AG04450 (cell line): ENCODE measurements around the gene NOA1. TPM values are rescaled to one million over a fixed set of nuclear protein-coding genes. Genes with fewer than 3 reads are reported as not detected.

Experiments used
- CTCF ChIA-PET: fragments of 300-600, 350-600 bp; formaldehyde crosslinking; extraction: SDS; loops from one replicate; lab custom pipeline; 2022; ENCODE audit warnings: antibody characterized with exemption, inconsistent platforms; lab: Charles Lee
- POLR2A ChIA-PET: fragments of 350-600 bp; formaldehyde crosslinking; extraction: SDS; loops from one replicate; lab custom pipeline; 2021; ENCODE audit warnings: antibody characterized with exemption, inconsistent platforms; lab: Yijun Ruan, JAX
- DNase-seq: peaks from one replicate; pipeline ENCODE4 v3.0.0-alpha.2; 2011; ENCODE audit warnings: low read depth, low spot score
- H3K27ac ChIP-seq: one replicate; pipeline ENCODE4 v1.5.1; 2012; ENCODE audit warnings: low read depth, low read length, control low read depth
- H3K27me3 ChIP-seq: one replicate; pipeline ENCODE4 v1.6.0; 2012; ENCODE audit warnings: low read length; ENCODE audit not compliant: control insufficient read depth, insufficient read depth
- H3K4me3 ChIP-seq: 2 replicates; pipeline ENCODE4 v1.5.1; 2011; ENCODE audit warnings: mild to moderate bottlenecking, low read depth, low read length, control low read depth
- H3K9me3 ChIP-seq: 2 replicates; pipeline ENCODE4 v1.5.1; 2012; ENCODE audit warnings: low read length; ENCODE audit not compliant: control insufficient read depth, insufficient read depth
- CTCF ChIP-seq: IDR thresholded peaks from 2 replicates; pipeline ENCODE4 v1.5.1; 2011; ENCODE audit warnings: low read depth, low read length, control low read depth, inconsistent platforms
- polyA plus RNA-seq: library from polyadenylated mRNA; depleted of rRNA; stranded (reverse); fragments of >200 nt; gene quantifications from 2 replicates; pipeline ENCODE4 v1.2.3, GENCODE V29; 2011

The NOA1 gene
- polyA plus RNA-seq, 1 experiment, result 17.8 TPM

DNA sequence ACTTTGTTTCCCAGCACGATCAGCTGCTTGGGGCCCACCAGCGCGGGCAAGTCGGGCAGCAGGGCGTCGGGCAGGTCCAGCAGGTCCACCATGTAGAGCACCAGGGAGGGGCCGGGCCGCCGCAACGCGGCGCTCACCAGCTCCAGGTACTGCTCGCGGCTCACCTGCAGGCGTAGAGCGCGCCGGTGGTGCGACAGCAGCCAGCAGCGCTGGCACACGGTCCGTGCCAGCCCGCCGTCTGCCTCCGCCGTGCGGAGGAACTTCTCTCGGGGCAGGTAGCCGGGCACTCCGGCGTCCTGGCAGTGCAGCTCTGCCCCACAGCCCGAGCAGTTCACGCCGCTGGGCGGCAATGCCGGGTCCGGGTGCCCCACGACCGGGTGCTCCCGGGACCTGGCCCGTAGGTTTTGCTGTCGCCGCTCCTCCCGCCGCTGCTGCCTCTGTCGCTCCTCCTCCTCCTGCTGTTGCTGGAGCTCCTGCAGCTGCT, 527 bp downstream of the NOA1 start:
- POLR2A ChIA-PET, result interaction anchor here (0.6 to 2.2 kb wide), 6 partner anchors 19 to 541 kb away, joined by 3 to 14 read pairs (median 6); partner anchors contain the start of genes PAICS, PPAT and REST
- H3K27me3 ChIP-seq, result no peaks in the 10 kb centered on the region
- peak; percentile 9 for TF ChIP-seq CTCF
- no peak for DNase-seq
- H3K9me3 ChIP-seq, result no peaks in the 10 kb centered on the region; the same call in 1 of the 2 replicates
- H3K27ac ChIP-seq, result peak overlapping the region; percentile 61
- peak overlapping the region; percentile 98 for H3K4me3 ChIP-seq
- CTCF ChIA-PET, result interaction anchor here (1.0 kb wide), 1 partner anchor 551 kb away, joined by 5 read pairs; no protein-coding TSS in a partner anchor

GRCh38 chr4:56976283-56976836, 1.0 kb downstream of the NOA1 start:
- peak overlapping the region; percentile 98 for H3K4me3 ChIP-seq
- H3K27me3 ChIP-seq, result no peaks in the 10 kb centered on the region
- POLR2A ChIA-PET, result interaction anchor here (1.4 to 2.2 kb wide), 2 partner anchors 18 to 69 kb away, joined by 7 to 14 read pairs; partner anchors contain the start of gene REST
- CTCF ChIA-PET, result no interaction called here
- H3K9me3 ChIP-seq, result no peaks in the 10 kb centered on the region; the same call in 1 of the 2 replicates
- H3K27ac ChIP-seq, result no peak overlapping the region
- TF ChIP-seq CTCF, result no peak
- DNase-seq, result no peak

GRCh38 chr4:56973336-56973735, 4.1 kb downstream of the NOA1 start:
- no peak for DNase-seq
- no peaks in the 10 kb centered on the region; the same call in 1 of the 2 replicates for H3K9me3 ChIP-seq
- no peak for TF ChIP-seq CTCF
- no peak overlapping the region for H3K27ac ChIP-seq
- no peak overlapping the region for H3K4me3 ChIP-seq
- ChIA-PET POLR2A (no interaction called here), CTCF (no interaction called here)
- H3K27me3 ChIP-seq, result no peaks in the 10 kb centered on the region

GRCh38 chr4:56972809-56973208, 4.6 kb downstream of the NOA1 start:
- H3K27ac ChIP-seq, result no peak overlapping the region
- no peak for TF ChIP-seq CTCF
- no peak for DNase-seq
- no peaks in the 10 kb centered on the region; the same call in 1 of the 2 replicates for H3K9me3 ChIP-seq
- H3K4me3 ChIP-seq, result no peak overlapping the region
- ChIA-PET POLR2A (no interaction called here), CTCF (no interaction called here)
- H3K27me3 ChIP-seq, result no peaks in the 10 kb centered on the region

DNA sequence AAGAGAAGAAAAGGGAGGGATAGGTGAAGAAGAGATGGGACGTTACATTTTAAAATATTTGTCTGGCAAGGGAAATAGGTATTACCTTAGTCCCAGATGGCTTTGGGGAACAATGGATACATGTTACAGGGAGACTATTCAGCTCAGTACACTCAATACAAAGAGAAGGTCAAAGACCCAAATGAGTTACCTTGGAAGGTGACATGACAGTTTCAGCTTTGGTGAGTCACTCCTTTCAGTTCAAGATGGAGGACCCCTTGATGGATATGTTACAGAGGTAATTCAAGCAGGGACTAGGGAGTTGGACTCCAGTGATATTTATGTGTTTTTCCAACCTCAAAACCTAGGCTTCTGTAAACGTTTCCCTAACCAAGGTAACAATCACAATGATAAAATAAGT, 5.0 kb downstream of the NOA1 start:
- H3K4me3 ChIP-seq, result no peak overlapping the region
- no peak for TF ChIP-seq CTCF
- no peak for DNase-seq
- ChIA-PET CTCF (no interaction called here), POLR2A (no interaction called here)
- H3K27ac ChIP-seq, result no peak overlapping the region
- no peaks in the 10 kb centered on the region for H3K27me3 ChIP-seq
- H3K9me3 ChIP-seq, result no peaks in the 10 kb centered on the region; the same call in 1 of the 2 replicates
